Measurements from ENCODE around the gene NDN. TPM values are rescaled to one million over a fixed set of nuclear protein-coding genes. Genes with fewer than 3 reads are reported as not detected.
"Not testable (repeated sequence)": the region's sequence is repeated elsewhere in the genome, so short reads cannot be mapped to it uniquely, and the experiment has no call there.

NDN gene
- 3.0 and 3.9 TPM in 2 replicates for total RNA-seq

- no peak within 1 kb of the TSS for H3K4me3 Mint-ChIP-seq
- intact Hi-C loops (cut with micrococcal nuclease), result no loop called here
- H3K9me3 Mint-ChIP-seq, result peaks cover 5% of the 10 kb centered on the region
- DNase-seq (ENCODE audit: low spot score), result no peak
- H3K27ac Mint-ChIP-seq, result no peak within 1 kb of the TSS
- no peaks in the 10 kb centered on the region for H3K27me3 Mint-ChIP-seq (ENCODE audit: insufficient read depth)
- H3K4me1 Mint-ChIP-seq (ENCODE audit: low read depth), result no peaks in the 10 kb centered on the region
- no peaks in the 10 kb centered on the region for H3K36me3 Mint-ChIP-seq (ENCODE audit: low read depth)
These were observed at the start of gene NDN for GRCh38 chr15:23687143-23687470. TSS of gene NDN (minus strand) at chr15:23687305. CDS start at chr15:23687217, 88 bp downstream.

- H3K27ac Mint-ChIP-seq, result no peak overlapping the region
- H3K9me3 Mint-ChIP-seq, result peaks cover 27% of the 10 kb centered on the region
- no peaks in the 10 kb centered on the region for H3K27me3 Mint-ChIP-seq (ENCODE audit: insufficient read depth)
- H3K36me3 Mint-ChIP-seq (ENCODE audit: low read depth), result no peaks in the 10 kb centered on the region
- no peak overlapping the region for H3K4me3 Mint-ChIP-seq
- DNase-seq (ENCODE audit: low spot score), result no peak
- intact Hi-C loops (cut with micrococcal nuclease), result no loop called here
- no peaks in the 10 kb centered on the region for H3K4me1 Mint-ChIP-seq (ENCODE audit: low read depth)
These were observed 49.0 kb upstream of the NDN start for GRCh38 chr15:23736033-23736673.

- H3K36me3 Mint-ChIP-seq (ENCODE audit: low read depth), result no peaks in the 10 kb centered on the region
- intact Hi-C loops (cut with micrococcal nuclease), result no loop called here
- DNase-seq (ENCODE audit: low spot score), result no peak
- H3K4me3 Mint-ChIP-seq, result no peak overlapping the region
- H3K27ac Mint-ChIP-seq, result no peak overlapping the region
- peaks cover 31% of the 10 kb centered on the region for H3K9me3 Mint-ChIP-seq
- H3K27me3 Mint-ChIP-seq (ENCODE audit: insufficient read depth), result no peaks in the 10 kb centered on the region
- no peaks in the 10 kb centered on the region for H3K4me1 Mint-ChIP-seq (ENCODE audit: low read depth)
These were observed 47.8 kb upstream of the NDN start for GRCh38 chr15:23734862-23735261.

- DNase-seq (ENCODE audit: low spot score); H3K4me3 Mint-ChIP-seq; intact Hi-C loops (cut with micrococcal nuclease); H3K27ac Mint-ChIP-seq; H3K27me3 Mint-ChIP-seq (ENCODE audit: insufficient read depth); H3K36me3 Mint-ChIP-seq (ENCODE audit: low read depth); H3K4me1 Mint-ChIP-seq (ENCODE audit: low read depth): not testable (repeated sequence)
- H3K9me3 Mint-ChIP-seq, result peaks cover 17% of the 10 kb centered on the region
These were observed 27.0 kb upstream of the NDN start for GRCh38 chr15:23713874-23714656.

GRCh38 chr15:23708332-23708731 lies 21.2 kb upstream of the NDN start:
- no peak for DNase-seq (ENCODE audit: low spot score)
- H3K36me3 Mint-ChIP-seq (ENCODE audit: low read depth), result no peaks in the 10 kb centered on the region
- no peaks in the 10 kb centered on the region for H3K27me3 Mint-ChIP-seq (ENCODE audit: insufficient read depth)
- peaks cover 35% of the 10 kb centered on the region for H3K9me3 Mint-ChIP-seq
- no peak overlapping the region for H3K27ac Mint-ChIP-seq
- no peaks in the 10 kb centered on the region for H3K4me1 Mint-ChIP-seq (ENCODE audit: low read depth)
- no peak overlapping the region for H3K4me3 Mint-ChIP-seq
- intact Hi-C loops (cut with micrococcal nuclease), result no loop called here

GRCh38 chr15:23695282-23695681 lies 8.2 kb upstream of the NDN start:
- Mint-ChIP-seq H3K4me3 (no peak overlapping the region), H3K27me3 (ENCODE audit: insufficient read depth) (no peaks in the 10 kb centered on the region), H3K27ac (no peak overlapping the region), H3K4me1 (ENCODE audit: low read depth) (no peaks in the 10 kb centered on the region), H3K36me3 (ENCODE audit: low read depth) (no peaks in the 10 kb centered on the region), H3K9me3 (peaks cover 12% of the 10 kb centered on the region)
- DNase-seq (ENCODE audit: low spot score), result no peak
- intact Hi-C loops (cut with micrococcal nuclease), result no loop called here

- H3K27me3 Mint-ChIP-seq (ENCODE audit: insufficient read depth), result no peaks in the 10 kb centered on the region
- DNase-seq (ENCODE audit: low spot score), result no peak
- intact Hi-C loops (cut with micrococcal nuclease), result no loop called here
- H3K4me1 Mint-ChIP-seq (ENCODE audit: low read depth), result no peaks in the 10 kb centered on the region
- no peak overlapping the region for H3K27ac Mint-ChIP-seq
- no peaks in the 10 kb centered on the region for H3K36me3 Mint-ChIP-seq (ENCODE audit: low read depth)
- H3K9me3 Mint-ChIP-seq, result peaks cover 12% of the 10 kb centered on the region
- H3K4me3 Mint-ChIP-seq, result no peak overlapping the region
These were observed 7.5 kb upstream of the NDN start for GRCh38 chr15:23694592-23694991.

- no peaks in the 10 kb centered on the region for H3K36me3 Mint-ChIP-seq (ENCODE audit: low read depth)
- H3K9me3 Mint-ChIP-seq, result peaks cover 11% of the 10 kb centered on the region
- DNase-seq (ENCODE audit: low spot score), result no peak
- H3K27ac Mint-ChIP-seq, result no peak overlapping the region
- no peak overlapping the region for H3K4me3 Mint-ChIP-seq
- intact Hi-C loops (cut with micrococcal nuclease), result no loop called here
- H3K4me1 Mint-ChIP-seq (ENCODE audit: low read depth), result no peaks in the 10 kb centered on the region
- H3K27me3 Mint-ChIP-seq (ENCODE audit: insufficient read depth), result no peaks in the 10 kb centered on the region
These were observed 3.3 kb upstream of the NDN start for GRCh38 chr15:23690450-23690852.

- no peak for DNase-seq (ENCODE audit: low spot score)
- H3K4me1 Mint-ChIP-seq (ENCODE audit: low read depth), result no peaks in the 10 kb centered on the region
- H3K9me3 Mint-ChIP-seq, result peaks cover 6% of the 10 kb centered on the region
- H3K36me3 Mint-ChIP-seq (ENCODE audit: low read depth), result no peaks in the 10 kb centered on the region
- H3K27me3 Mint-ChIP-seq (ENCODE audit: insufficient read depth), result no peaks in the 10 kb centered on the region
- intact Hi-C loops (cut with micrococcal nuclease), result no loop called here
- H3K4me3 Mint-ChIP-seq, result no peak overlapping the region
- no peak overlapping the region for H3K27ac Mint-ChIP-seq
These were observed 2.9 kb upstream of the NDN start for GRCh38 chr15:23690015-23690414.

GRCh38 chr15:23686466-23687142 lies 501 bp downstream of the NDN start:
- DNase-seq (ENCODE audit: low spot score), result no peak

GRCh38 chr15:23671481-23671880 lies 15.6 kb downstream of the NDN start:
- no peaks in the 10 kb centered on the region for H3K36me3 Mint-ChIP-seq (ENCODE audit: low read depth)

More at GRCh38 chr15:23686466-23687142, 501 bp downstream of the NDN start:
- Mint-ChIP-seq H3K27ac (no peak overlapping the region), H3K4me1 (ENCODE audit: low read depth) (no peaks in the 10 kb centered on the region), H3K27me3 (ENCODE audit: insufficient read depth) (no peaks in the 10 kb centered on the region), H3K36me3 (ENCODE audit: low read depth) (no peaks in the 10 kb centered on the region), H3K4me3 (no peak overlapping the region), H3K9me3 (peaks cover 5% of the 10 kb centered on the region)
- intact Hi-C loops (cut with micrococcal nuclease), result no loop called here

GRCh38 chr15:23670970-23671369 lies 16.1 kb downstream of the NDN start:
- H3K9me3 Mint-ChIP-seq, result no peaks in the 10 kb centered on the region
- DNase-seq (ENCODE audit: low spot score), result no peak
- no peak overlapping the region for H3K27ac Mint-ChIP-seq
- intact Hi-C loops (cut with micrococcal nuclease), result no loop called here
- no peak overlapping the region for H3K4me3 Mint-ChIP-seq
- no peaks in the 10 kb centered on the region for H3K4me1 Mint-ChIP-seq (ENCODE audit: low read depth)
- H3K36me3 Mint-ChIP-seq (ENCODE audit: low read depth), result no peaks in the 10 kb centered on the region
- no peaks in the 10 kb centered on the region for H3K27me3 Mint-ChIP-seq (ENCODE audit: insufficient read depth)

More at GRCh38 chr15:23671481-23671880, 15.6 kb downstream of the NDN start:
- Mint-ChIP-seq H3K27me3 (ENCODE audit: insufficient read depth) (no peaks in the 10 kb centered on the region), H3K4me3 (no peak overlapping the region), H3K4me1 (ENCODE audit: low read depth) (no peaks in the 10 kb centered on the region), H3K9me3 (no peaks in the 10 kb centered on the region), H3K27ac (no peak overlapping the region)
- no peak for DNase-seq (ENCODE audit: low spot score)
- intact Hi-C loops (cut with micrococcal nuclease), result no loop called here

GRCh38 chr15:23663232-23663631 lies 23.9 kb downstream of the NDN start:
- H3K27ac Mint-ChIP-seq, result no peak overlapping the region
- no peak for DNase-seq (ENCODE audit: low spot score)
- H3K9me3 Mint-ChIP-seq, result no peaks in the 10 kb centered on the region
- intact Hi-C loops (cut with micrococcal nuclease), result no loop called here
- no peaks in the 10 kb centered on the region for H3K36me3 Mint-ChIP-seq (ENCODE audit: low read depth)
- no peaks in the 10 kb centered on the region for H3K4me1 Mint-ChIP-seq (ENCODE audit: low read depth)
- no peaks in the 10 kb centered on the region for H3K27me3 Mint-ChIP-seq (ENCODE audit: insufficient read depth)
- no peak overlapping the region for H3K4me3 Mint-ChIP-seq
